Measurements from ENCODE around the gene MAPRE3.

- TF ChIP-seq CTCF (IDR thresholded peaks at IDR 0.05; ENCODE audit: extremely low read depth in 1 of 2, insufficient read depth in 1 of 2, low read depth in 1 of 2, low read length in 2 of 2) (no peak), POLR2AphosphoS5 (IDR thresholded peaks at IDR 0.05; ENCODE audit: insufficient read depth, low read depth, low read length) (no peak), EZH2 (IDR thresholded peaks at IDR 0.05; ENCODE audit: borderline replicate concordance, low read depth, low read length, severe bottlenecking) (no peak), JUN (IDR thresholded peaks at IDR 0.05; ENCODE audit: borderline replicate concordance, insufficient read depth, insufficient read length, low read depth) (no peak), POLR2A (IDR thresholded peaks at IDR 0.05; ENCODE audit: low read depth, low read length) (no peak)
Observed at GRCh38 chr2:27000995-27001394, 30.6 kb downstream of the MAPRE3 start.

Measured in endothelial cell of umbilical vein (primary cell).